Measurements from ENCODE around the gene BTBD7.

Gene BTBD7

GRCh38 chr14:93301821-93302447 is 30.9 kb downstream of the BTBD7 start:
- TF ChIP-seq REST (IDR thresholded peaks at IDR 0.05; ENCODE audit: insufficient read depth in 1 of 2, low read depth in 2 of 2, low read length in 2 of 2): no peak
- TF ChIP-seq SIN3A (IDR thresholded peaks at IDR 0.05; ENCODE audit: borderline replicate concordance, insufficient read depth, low read length): no peak
- no peak for TF ChIP-seq FOXP2 (optimal IDR thresholded peaks at IDR 0.05; ENCODE audit: borderline replicate concordance, extremely low read depth, extremely low read length, insufficient read depth)
- TF ChIP-seq POLR2AphosphoS5 (IDR thresholded peaks at IDR 0.05; ENCODE audit: low read depth, low read length): no peak
- TF ChIP-seq TAF1 (IDR thresholded peaks at IDR 0.05; ENCODE audit: borderline replicate concordance, insufficient read depth, low read length): no peak

GRCh38 chr14:93299866-93300265 is 33.0 kb downstream of the BTBD7 start:
- TF ChIP-seq SIN3A (IDR thresholded peaks at IDR 0.05; ENCODE audit: borderline replicate concordance, insufficient read depth, low read length) (no peak), POLR2AphosphoS5 (IDR thresholded peaks at IDR 0.05; ENCODE audit: low read depth, low read length) (no peak), FOXP2 (optimal IDR thresholded peaks at IDR 0.05; ENCODE audit: borderline replicate concordance, extremely low read depth, extremely low read length, insufficient read depth) (no peak), TAF1 (IDR thresholded peaks at IDR 0.05; ENCODE audit: borderline replicate concordance, insufficient read depth, low read length) (no peak)

GRCh38 chr14:93299416-93299815 is 33.4 kb downstream of the BTBD7 start:
- TF ChIP-seq POLR2AphosphoS5 (IDR thresholded peaks at IDR 0.05; ENCODE audit: low read depth, low read length) (no peak), FOXP2 (optimal IDR thresholded peaks at IDR 0.05; ENCODE audit: borderline replicate concordance, extremely low read depth, extremely low read length, insufficient read depth) (no peak), SIN3A (IDR thresholded peaks at IDR 0.05; ENCODE audit: borderline replicate concordance, insufficient read depth, low read length) (no peak), REST (IDR thresholded peaks at IDR 0.05; ENCODE audit: insufficient read depth in 1 of 2, low read depth in 2 of 2, low read length in 2 of 2) (no peak), TAF1 (IDR thresholded peaks at IDR 0.05; ENCODE audit: borderline replicate concordance, insufficient read depth, low read length) (no peak)

- TF ChIP-seq POLR2AphosphoS5 (IDR thresholded peaks at IDR 0.05; ENCODE audit: low read depth, low read length): no peak
- TF ChIP-seq FOXP2 (optimal IDR thresholded peaks at IDR 0.05; ENCODE audit: borderline replicate concordance, extremely low read depth, extremely low read length, insufficient read depth): no peak
- TF ChIP-seq REST (IDR thresholded peaks at IDR 0.05; ENCODE audit: insufficient read depth in 1 of 2, low read depth in 2 of 2, low read length in 2 of 2): no peak
- no peak for TF ChIP-seq SIN3A (IDR thresholded peaks at IDR 0.05; ENCODE audit: borderline replicate concordance, insufficient read depth, low read length)
- TF ChIP-seq TAF1 (IDR thresholded peaks at IDR 0.05; ENCODE audit: borderline replicate concordance, insufficient read depth, low read length): no peak
Measured at GRCh38 chr14:93295541-93296220, 37.2 kb downstream of the BTBD7 start.

- TF ChIP-seq FOXP2 (optimal IDR thresholded peaks at IDR 0.05; ENCODE audit: borderline replicate concordance, extremely low read depth, extremely low read length, insufficient read depth): no peak
- no peak for TF ChIP-seq TAF1 (IDR thresholded peaks at IDR 0.05; ENCODE audit: borderline replicate concordance, insufficient read depth, low read length)
- no peak for TF ChIP-seq REST (IDR thresholded peaks at IDR 0.05; ENCODE audit: insufficient read depth in 1 of 2, low read depth in 2 of 2, low read length in 2 of 2)
- TF ChIP-seq POLR2AphosphoS5 (IDR thresholded peaks at IDR 0.05; ENCODE audit: low read depth, low read length): no peak
- no peak for TF ChIP-seq SIN3A (IDR thresholded peaks at IDR 0.05; ENCODE audit: borderline replicate concordance, insufficient read depth, low read length)
Measured at GRCh38 chr14:93286212-93286890, 46.5 kb downstream of the BTBD7 start.
